Measurements from ENCODE around the gene PTPRG.
A peak's percentile ranks its signal among the peaks of the same experiment; 100 is the strongest.

Gene PTPRG

GRCh38 chr3:62209101-62209500, 647.7 kb downstream of the PTPRG start:
- H3K36me3 Mint-ChIP-seq (ENCODE audit: low read depth): peaks cover 58% of the 10 kb centered on the region
- no peaks in the 10 kb centered on the region for H3K27me3 Mint-ChIP-seq (ENCODE audit: low read depth, poor library complexity)
- no peak overlapping the region for H3K4me3 Mint-ChIP-seq
- H3K4me1 Mint-ChIP-seq: no peaks in the 10 kb centered on the region
- H3K27ac Mint-ChIP-seq: no peak overlapping the region
- TF ChIP-seq CTCF (IDR thresholded peaks at IDR 0.05): no peak
- DNase-seq: no peak
- no peaks in the 10 kb centered on the region for H3K9me3 Mint-ChIP-seq

- Mint-ChIP-seq H3K36me3 (ENCODE audit: low read depth) (peaks cover 54% of the 10 kb centered on the region), H3K27ac (no peak overlapping the region), H3K27me3 (ENCODE audit: low read depth, poor library complexity) (no peaks in the 10 kb centered on the region), H3K4me1 (no peaks in the 10 kb centered on the region), H3K9me3 (no peaks in the 10 kb centered on the region), H3K4me3 (no peak overlapping the region)
- DNase-seq: no peak
- TF ChIP-seq CTCF (IDR thresholded peaks at IDR 0.05): no peak
Measured at GRCh38 chr3:62210011-62210410, 648.6 kb downstream of the PTPRG start.

GRCh38 chr3:62211675-62212429, 650.5 kb downstream of the PTPRG start:
- DNase-seq: no peak
- Mint-ChIP-seq H3K27me3 (ENCODE audit: low read depth, poor library complexity) (no peaks in the 10 kb centered on the region), H3K27ac (no peak overlapping the region), H3K4me3 (no peak overlapping the region), H3K9me3 (no peaks in the 10 kb centered on the region), H3K36me3 (ENCODE audit: low read depth) (peaks cover 37% of the 10 kb centered on the region), H3K4me1 (no peaks in the 10 kb centered on the region)
- TF ChIP-seq CTCF (IDR thresholded peaks at IDR 0.05): no peak

- H3K27ac Mint-ChIP-seq: peak overlapping the region; percentile 44
- H3K27me3 Mint-ChIP-seq (ENCODE audit: low read depth, poor library complexity): no peaks in the 10 kb centered on the region
- no peak for TF ChIP-seq CTCF (IDR thresholded peaks at IDR 0.05)
- peaks cover 41% of the 10 kb centered on the region for H3K36me3 Mint-ChIP-seq (ENCODE audit: low read depth)
- no peak overlapping the region for H3K4me3 Mint-ChIP-seq
- peaks cover 4% of the 10 kb centered on the region for H3K4me1 Mint-ChIP-seq
- no peaks in the 10 kb centered on the region for H3K9me3 Mint-ChIP-seq
- DNase-seq: no peak
Measured at GRCh38 chr3:62214850-62215249, 653.5 kb downstream of the PTPRG start.

- Mint-ChIP-seq H3K4me3 (no peak overlapping the region), H3K27ac (no peak overlapping the region), H3K36me3 (ENCODE audit: low read depth) (peaks cover 63% of the 10 kb centered on the region), H3K27me3 (ENCODE audit: low read depth, poor library complexity) (no peaks in the 10 kb centered on the region), H3K4me1 (peaks cover 14% of the 10 kb centered on the region), H3K9me3 (no peaks in the 10 kb centered on the region)
- no peak for DNase-seq
- no peak for TF ChIP-seq CTCF (IDR thresholded peaks at IDR 0.05)
Measured at GRCh38 chr3:62220616-62221015, 659.2 kb downstream of the PTPRG start.

GRCh38 chr3:62225051-62225450, 663.7 kb downstream of the PTPRG start:
- Mint-ChIP-seq H3K36me3 (ENCODE audit: low read depth) (peaks cover 69% of the 10 kb centered on the region), H3K4me1 (peaks cover 18% of the 10 kb centered on the region), H3K27ac (no peak overlapping the region), H3K4me3 (no peak overlapping the region), H3K9me3 (no peaks in the 10 kb centered on the region), H3K27me3 (ENCODE audit: low read depth, poor library complexity) (no peaks in the 10 kb centered on the region)
- TF ChIP-seq CTCF (IDR thresholded peaks at IDR 0.05): no peak
- no peak for DNase-seq

Measured in nephron progenitor cell (in vitro differentiated cells).